Sigmoid colon (tissue), 7 donors: ENCODE data around the gene ZFYVE1. TPM values are rescaled to one million over a fixed set of nuclear protein-coding genes. Genes with fewer than 3 reads are reported as not detected.

ENCODE experiments used
- DNase-seq: peaks from one replicate; pipeline ENCODE4 v3.0.0-alpha.2; 2019
- H3K27ac ChIP-seq, 4 donors: fragments of 200-600 bp; sonication (generic); one replicate each; pipeline ENCODE4 v1.5.1; 2016 to 2019; ENCODE audit warnings: mild to moderate bottlenecking in 1 of 4
- H3K27me3 ChIP-seq, 3 donors: fragments of 200-600 bp; sonication (generic); one replicate each; pipeline ENCODE4 v1.5.1; 2019; ENCODE audit warnings: mild to moderate bottlenecking in 1 of 3
- H3K36me3 ChIP-seq, 4 donors: fragments of 200-600 bp; sonication (generic); one replicate each; pipeline ENCODE4 v1.5.1; 2016 to 2019
- H3K4me1 ChIP-seq, 4 donors: fragments of 200-600 bp; sonication (generic); one replicate each; pipeline ENCODE4 v1.5.1; 2017 to 2019
- H3K4me3 ChIP-seq, 4 donors: fragments of 200-600 bp; sonication (generic); one replicate each; pipeline ENCODE4 v1.5.1; 2017 to 2019; ENCODE audit warnings: mild to moderate bottlenecking in 2 of 4, moderate library complexity in 1 of 4
- H3K9me3 ChIP-seq, 4 donors: fragments of 200-600 bp in 3 of 4; sonication (generic) in 3 of 4; one replicate each; pipeline versions ENCODE4 v1.5.1 to v1.6.1; 2013 to 2019
- CTCF ChIP-seq, 4 experiments: fragments of 450-650 bp in 3 of 4; fragments of 200-600 bp in 1 of 4; IDR thresholded peaks; one replicate each; pipeline ENCODE4 v1.5.1; 2016 to 2019; ENCODE audit warnings: antibody characterized with exemption in 4 of 4, mild to moderate bottlenecking in 3 of 4, moderate library complexity in 2 of 4
- EP300 ChIP-seq, 4 donors: sonication (generic); formaldehyde crosslinking; IDR thresholded peaks; one replicate each; pipeline ENCODE4 v1.6.1; 2017; ENCODE audit warnings: antibody characterized with exemption in 4 of 4
- POLR2A ChIP-seq, 2 donors: fragments of 450-650 bp; IDR thresholded peaks; one replicate each; pipeline ENCODE4 v1.6.1; 2016; ENCODE audit warnings: antibody characterized with exemption in 2 of 2, mild to moderate bottlenecking in 2 of 2, moderate library complexity in 2 of 2
- POLR2AphosphoS5 ChIP-seq, 4 donors: sonication (generic); formaldehyde crosslinking; IDR thresholded peaks; one replicate each; pipeline ENCODE4 v1.6.1; 2017; ENCODE audit warnings: antibody characterized with exemption in 4 of 4
- WGBS, 2 donors: extraction: QIAGEN DNeasy Blood & Tissue Kit; methylation state at CpG; one replicate each; pipeline ENCODE4 v1.1.7; 2013; 5-methylcytosine and 5-hydroxymethylcytosine counted together
- intact Hi-C: fragments of 100-400 bp; cut with DNase I; formaldehyde crosslinking; loops from one replicate; pipeline ENCODE4 v1.15.1; 2023
- polyA plus RNA-seq, 3 donors: library from polyadenylated mRNA; stranded (reverse); fragments of 200-250 nt; gene quantifications; one replicate each; pipeline ENCODE4 v1.2.3, GENCODE V29; 2013
- total RNA-seq, 4 donors: library from RNA; depleted of rRNA; stranded (reverse); fragments of >200 nt; gene quantifications; one replicate each; pipeline ENCODE4 v1.1.0, GENCODE V29; 2016
- donor health status: healthy with polysubstance abuse.
- donor health status: Bipolar disorder and iron deficiency.
- donor health status: healthy.

Gene ZFYVE1
- total and polyA plus RNA-seq, 7 donors, result 6.6 to 27.7 (median 15.5) TPM

- TF ChIP-seq CTCF (IDR thresholded peaks at IDR 0.05) (no peak), POLR2AphosphoS5 (IDR thresholded peaks at IDR 0.05) (peak; percentile 98 to 99 (median 99)), POLR2A (IDR thresholded peaks at IDR 0.05) (peak; percentile 98 to 99), EP300 (IDR thresholded peaks at IDR 0.05) (peak in 2 of 4 donors; percentile 3 to 76)
- Histone ChIP-seq H3K4me1 (peaks cover 0 to 50% (median 42%) of the 10 kb centered on the region in 4 donors), H3K4me3 (peak within 1 kb of the TSS; percentile 53 to 94 (median 82)), H3K27ac (peak within 1 kb of the TSS; percentile 91 to 98 (median 95)), H3K36me3 (no peaks in the 10 kb centered on the region), H3K27me3 (no peaks in the 10 kb centered on the region), H3K9me3 (no peaks in the 10 kb centered on the region)
- 0% methylated on average over 57 of the region's 57 CpGs for WGBS, 2 donors
- peak; percentile 98 for DNase-seq
- intact Hi-C loops, result loop anchor here (1.0 kb wide), 1 partner anchor 31 kb away; the partner anchor contains the start of gene ZFYVE1
Measured at GRCh38 chr14:73058224-73058921, 31.5 kb upstream of the ZFYVE1 start, which contains the start of gene RBM25. Gene RBM25, plus strand, starts transcription at chr14:73058534. Its CDS starts 13,108 bp downstream, at chr14:73071642.

GRCh38 chr14:73057944-73058223 is 31.0 kb upstream of the ZFYVE1 start:
- WGBS, 2 donors, result 3 to 8% methylated on average over 8 of the region's 8 CpGs
- no peaks in the 10 kb centered on the region for H3K27me3 ChIP-seq
- H3K36me3 ChIP-seq, result no peaks in the 10 kb centered on the region
- TF ChIP-seq EP300 (IDR thresholded peaks at IDR 0.05) (no peak), CTCF (IDR thresholded peaks at IDR 0.05) (no peak), POLR2A (IDR thresholded peaks at IDR 0.05) (no peak), POLR2AphosphoS5 (IDR thresholded peaks at IDR 0.05) (no peak)
- no peak for DNase-seq
- intact Hi-C loops, result loop anchor here (1.0 kb wide), 1 partner anchor 31 kb away; the partner anchor contains the start of gene ZFYVE1
- H3K9me3 ChIP-seq, result no peaks in the 10 kb centered on the region
- H3K4me1 ChIP-seq, result peaks cover 0 to 46% (median 39%) of the 10 kb centered on the region in 4 donors
- peak overlapping the region; percentile 91 to 98 (median 95) for H3K27ac ChIP-seq
- H3K4me3 ChIP-seq, result peak overlapping the region; percentile 53 to 94 (median 82)

GRCh38 chr14:73055251-73055650 is 28.3 kb upstream of the ZFYVE1 start:
- WGBS, 2 donors, result 93 to 98% methylated on average over 1 of the region's 1 CpG
- Histone ChIP-seq H3K9me3 (no peaks in the 10 kb centered on the region), H3K36me3 (no peaks in the 10 kb centered on the region), H3K27me3 (no peaks in the 10 kb centered on the region), H3K4me3 (no peak overlapping the region), H3K27ac (no peak overlapping the region), H3K4me1 (peaks cover 0 to 21% (median 17%) of the 10 kb centered on the region in 4 donors)
- TF ChIP-seq CTCF (IDR thresholded peaks at IDR 0.05) (no peak), EP300 (IDR thresholded peaks at IDR 0.05) (no peak), POLR2AphosphoS5 (IDR thresholded peaks at IDR 0.05) (no peak), POLR2A (IDR thresholded peaks at IDR 0.05) (no peak)
- DNase-seq, result no peak
- intact Hi-C loops, result no loop called here

GRCh38 chr14:73049428-73049827 is 22.5 kb upstream of the ZFYVE1 start:
- Histone ChIP-seq H3K36me3 (no peaks in the 10 kb centered on the region), H3K27me3 (no peaks in the 10 kb centered on the region), H3K4me3 (no peak overlapping the region), H3K27ac (no peak overlapping the region), H3K4me1 (no peaks in the 10 kb centered on the region), H3K9me3 (no peaks in the 10 kb centered on the region)
- no peak for DNase-seq
- intact Hi-C loops, result no loop called here
- no peak for TF ChIP-seq CTCF (IDR thresholded peaks at IDR 0.05)
- no peak for TF ChIP-seq POLR2AphosphoS5 (IDR thresholded peaks at IDR 0.05)
- TF ChIP-seq EP300 (IDR thresholded peaks at IDR 0.05), result no peak
- no peak for TF ChIP-seq POLR2A (IDR thresholded peaks at IDR 0.05)
- 47 to 71% methylated on average over 4 of the region's 4 CpGs for WGBS, 2 donors
